ENCODE results near the gene TTLL11.

Gene TTLL11

DNA sequence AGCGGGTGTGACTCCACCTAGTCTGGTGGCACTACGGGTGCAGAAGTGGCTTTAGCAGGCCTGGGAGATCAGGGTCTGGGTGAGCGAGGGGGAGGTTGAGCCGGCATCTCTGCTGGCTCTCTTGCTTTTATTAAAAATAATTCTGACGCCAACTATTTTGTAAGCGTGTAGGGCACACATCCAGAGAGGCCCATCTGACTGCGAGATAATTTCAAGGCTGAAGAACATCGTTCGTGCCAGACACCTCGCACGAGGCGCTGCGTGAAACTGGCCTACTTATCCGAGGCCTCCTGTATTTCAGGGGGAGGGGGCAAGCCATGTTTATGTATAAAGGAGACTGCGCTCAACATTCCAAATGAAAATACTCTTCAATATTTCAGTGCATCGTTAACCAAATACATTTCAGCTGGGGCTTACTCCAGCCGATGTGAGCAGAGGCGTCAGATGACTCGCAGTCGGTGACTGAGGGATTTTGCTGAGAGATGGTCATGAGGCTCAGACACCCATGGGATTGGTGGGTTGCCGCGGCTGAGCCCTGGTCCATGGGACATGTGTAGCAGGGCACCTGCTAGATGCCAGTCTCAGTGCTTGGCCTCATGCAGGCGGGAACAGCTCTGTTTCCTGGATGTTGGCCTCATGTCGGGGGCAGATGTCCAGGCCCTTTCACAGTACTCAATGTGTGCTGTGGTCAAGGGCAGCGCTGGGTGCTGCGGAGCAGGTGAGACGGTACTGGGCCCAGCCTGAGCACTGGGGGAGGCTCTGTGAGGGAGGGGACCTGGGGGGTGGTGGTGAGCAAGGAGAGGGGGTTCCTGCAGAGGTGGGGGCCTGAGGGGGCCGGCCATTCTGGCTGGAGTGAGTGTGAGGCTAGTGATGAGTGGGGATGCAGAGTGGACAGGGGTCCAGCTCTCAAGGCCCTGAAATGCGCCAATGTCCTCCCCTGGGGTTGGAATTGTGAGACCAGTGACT lies 240.2 kb downstream of the TTLL11 start:
- DNase-seq (ENCODE audit: low spot score) = no peak

- DNase-seq (ENCODE audit: low spot score) = no peak
Measured at GRCh38 chr9:121852241-121852640, 240.9 kb downstream of the TTLL11 start.

DNA sequence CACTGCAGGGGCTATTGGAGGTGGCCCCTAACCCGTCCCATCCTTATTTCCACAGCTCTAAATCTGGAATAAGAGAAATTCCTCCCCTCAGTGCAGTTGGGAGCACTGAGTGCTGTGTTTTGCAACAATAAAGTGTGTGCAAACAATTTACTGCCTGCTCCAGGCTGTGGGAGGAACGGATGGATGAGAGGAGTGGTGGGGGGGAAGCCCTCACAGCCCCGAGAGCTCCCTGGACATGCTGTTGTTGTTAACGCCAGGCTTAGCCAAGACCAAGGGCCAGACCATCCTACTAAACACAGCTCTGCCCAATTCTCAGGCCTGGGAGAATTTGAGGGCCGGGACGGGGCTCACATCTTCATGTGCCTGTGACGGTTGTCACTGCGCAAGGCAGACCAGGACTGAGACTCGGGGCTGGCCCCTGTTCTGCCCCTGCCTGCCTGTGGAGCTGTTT lies 241.4 kb downstream of the TTLL11 start:
- DNase-seq (ENCODE audit: low spot score) = no peak

DNA sequence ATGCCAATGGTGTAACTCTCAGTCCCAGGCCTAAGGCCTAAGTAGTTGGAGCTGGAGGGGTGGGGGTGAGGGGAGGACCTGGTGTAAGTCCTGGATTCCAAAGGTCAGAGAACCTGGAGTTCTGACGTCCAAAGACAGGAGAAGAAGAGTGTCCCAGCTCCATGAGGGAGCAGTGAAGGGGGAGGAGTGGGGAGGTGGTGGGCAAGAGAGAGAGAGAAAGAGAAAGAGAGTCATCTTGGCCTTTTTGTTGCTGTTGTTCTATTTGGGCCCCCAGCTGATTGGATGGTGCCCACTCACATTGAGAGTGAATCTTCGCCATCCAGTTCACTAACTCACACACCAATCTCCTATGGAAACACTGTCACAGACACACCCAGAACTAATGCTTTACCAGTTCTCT lies 242.7 kb downstream of the TTLL11 start:
- no peak for DNase-seq (ENCODE audit: low spot score)

- DNase-seq (ENCODE audit: low spot score) = no peak
Measured at GRCh38 chr9:121849554-121849953, 243.6 kb downstream of the TTLL11 start.

DNA sequence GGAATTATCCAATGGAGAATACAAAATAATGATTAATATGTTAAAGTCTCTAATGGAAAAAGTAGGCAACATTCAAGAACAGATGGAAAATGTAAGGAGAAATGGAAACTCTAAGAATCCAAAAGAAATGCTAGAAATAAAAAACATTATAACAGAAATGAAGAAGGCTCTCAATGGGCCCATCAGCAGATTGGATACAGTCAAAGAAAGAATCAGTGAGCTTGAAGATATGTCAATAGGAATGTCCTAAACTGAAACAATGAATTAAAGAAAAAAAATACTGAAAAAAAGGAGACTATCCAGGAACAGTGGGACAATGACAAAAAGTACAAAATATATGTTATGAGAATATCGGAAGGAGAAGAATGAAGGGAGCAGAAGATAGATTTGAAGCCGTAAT lies 248.5 kb downstream of the TTLL11 start:
- no peak for DNase-seq (ENCODE audit: low spot score)

- DNase-seq (ENCODE audit: low spot score) = no peak
Measured at GRCh38 chr9:121844098-121844497, 249.0 kb downstream of the TTLL11 start.

DNA sequence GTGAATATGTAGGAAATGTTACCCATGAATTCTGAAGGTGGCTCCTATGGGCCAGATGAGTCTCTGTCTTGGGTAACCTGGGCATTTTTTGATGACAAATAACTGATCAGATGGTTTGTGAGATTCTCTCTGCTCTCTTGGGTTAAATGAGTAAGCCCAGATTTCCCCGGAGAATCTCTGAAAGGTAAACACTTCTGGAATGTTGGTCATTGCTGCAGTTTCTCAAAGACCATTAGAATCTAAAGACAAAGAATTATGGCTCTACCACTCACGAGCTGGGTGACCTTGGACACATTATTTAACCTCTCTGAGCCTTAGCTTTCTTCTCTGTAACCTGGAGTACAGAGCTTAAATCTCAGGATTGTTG lies 250.5 kb downstream of the TTLL11 start:
- DNase-seq (ENCODE audit: low spot score) = no peak

DNA sequence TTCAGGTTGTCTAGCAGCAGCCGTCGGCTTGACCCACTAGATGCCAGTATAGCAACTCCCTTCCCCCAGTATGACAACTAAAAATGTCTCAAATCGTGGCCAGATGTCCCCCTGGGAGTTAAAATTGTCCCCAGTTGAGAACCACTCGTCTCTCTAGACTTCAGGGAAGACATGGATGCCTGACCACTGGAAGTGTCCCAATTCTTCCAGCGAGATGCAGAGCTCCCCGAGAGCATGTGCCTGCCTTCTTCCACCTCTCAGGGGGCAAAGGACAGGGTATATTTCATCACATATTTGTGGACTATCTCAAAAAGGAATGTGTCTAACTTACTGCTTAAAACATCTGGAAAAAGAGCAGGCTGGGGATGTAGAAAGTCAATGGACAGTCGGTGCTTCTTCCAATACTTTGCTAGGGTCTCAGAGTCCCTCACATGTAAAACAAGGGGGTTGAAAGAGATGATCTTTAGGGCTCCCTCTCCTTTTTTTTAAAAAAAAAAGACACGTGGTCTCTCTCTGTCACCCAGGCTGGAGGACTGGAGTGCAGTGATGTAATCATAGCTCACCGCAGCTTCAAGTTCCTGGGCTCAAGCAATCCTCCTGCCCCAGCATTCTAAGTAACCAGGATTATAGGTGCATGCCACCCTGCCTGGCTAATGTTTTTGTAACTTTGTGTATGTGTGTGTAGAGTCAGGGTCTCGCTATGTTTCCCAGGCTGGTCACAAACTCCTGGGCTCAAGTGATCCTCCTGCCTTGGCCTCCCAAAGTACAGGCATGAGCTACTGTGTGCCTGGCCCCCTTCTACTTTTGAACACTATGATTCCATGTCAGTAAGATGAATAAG lies 251.1 kb downstream of the TTLL11 start:
- DNase-seq (ENCODE audit: low spot score) = no peak

DNA sequence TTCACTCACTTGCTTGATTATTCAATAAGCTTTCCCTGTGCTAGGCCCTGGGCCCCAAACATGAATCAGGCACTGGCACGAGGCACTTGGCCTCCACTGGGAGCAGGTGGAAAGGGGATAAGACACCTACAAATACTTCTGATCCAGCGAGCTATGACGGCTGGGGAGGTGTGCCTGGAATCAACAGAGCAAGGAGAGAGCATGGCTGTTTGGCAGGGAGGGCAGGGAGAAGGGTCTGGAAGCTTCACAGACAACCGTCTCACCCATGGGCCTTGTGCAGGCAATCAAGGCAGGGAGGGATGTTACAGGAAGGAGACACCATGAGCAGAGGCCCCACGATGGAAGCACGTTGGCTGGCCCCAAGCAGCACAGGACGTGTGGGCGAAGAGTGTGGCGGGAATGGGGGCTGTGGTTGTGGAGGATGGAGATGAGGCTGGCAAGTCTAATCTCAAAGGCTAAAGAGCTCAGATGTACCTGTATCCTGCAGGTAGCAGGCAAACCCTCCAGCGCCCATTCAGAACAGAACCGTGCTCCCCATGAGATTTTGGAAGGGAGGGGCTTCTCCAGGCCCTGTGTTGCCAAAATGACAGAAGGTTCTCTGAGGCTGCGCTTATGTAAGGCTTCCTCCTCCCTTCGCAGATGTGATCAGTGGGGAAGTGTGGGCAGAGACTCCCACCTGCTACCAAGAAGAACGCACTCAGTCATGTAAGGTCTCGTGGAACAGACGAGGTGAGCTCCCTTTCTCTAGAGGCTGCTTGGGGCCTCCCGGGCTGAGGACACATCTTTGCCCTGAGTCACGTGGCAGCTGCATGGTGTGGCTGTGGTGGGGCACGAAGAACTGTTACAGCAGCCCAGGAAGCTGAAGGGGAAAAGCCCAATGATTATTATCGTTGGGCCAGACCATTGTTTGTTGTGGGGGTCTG lies 252.0 kb downstream of the TTLL11 start:
- DNase-seq (ENCODE audit: low spot score) = no peak

DNA sequence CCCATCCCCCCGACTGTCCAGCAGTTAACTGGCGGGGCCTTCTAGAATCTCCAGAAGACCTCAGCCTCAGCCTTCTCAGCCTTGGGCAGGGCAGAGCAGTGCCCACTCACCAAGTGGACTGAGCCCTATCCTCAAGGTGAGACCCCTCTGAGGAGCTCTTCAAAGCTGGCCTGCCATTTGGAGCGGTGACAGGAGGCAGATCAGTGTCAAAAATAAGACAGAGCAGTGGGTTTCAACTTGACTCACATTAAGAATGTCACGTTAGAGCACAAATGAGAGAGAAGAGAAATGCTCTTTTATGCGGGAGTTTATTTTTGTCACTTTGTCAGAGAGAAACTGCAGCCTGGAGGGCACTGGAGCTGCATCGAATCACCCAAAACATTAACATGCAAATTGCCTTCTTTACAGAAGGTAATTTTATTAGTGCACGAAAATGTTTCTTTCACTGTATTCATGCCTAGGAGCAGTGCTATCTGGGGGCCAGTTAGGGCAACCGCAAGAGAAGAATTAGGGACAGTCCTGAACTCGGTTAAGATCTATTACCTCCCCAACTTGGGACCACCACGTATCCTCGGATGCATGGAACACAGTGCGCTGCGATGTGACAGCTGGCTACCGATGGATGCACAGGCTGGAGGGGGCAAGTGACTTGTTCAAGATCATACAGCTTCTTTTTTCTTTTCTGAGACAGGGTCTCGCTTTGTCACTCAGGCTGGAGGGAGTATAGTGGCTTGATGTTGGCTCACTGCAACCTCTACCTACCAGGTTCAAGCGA lies 253.2 kb downstream of the TTLL11 start:
- DNase-seq (ENCODE audit: low spot score) = no peak

DNA sequence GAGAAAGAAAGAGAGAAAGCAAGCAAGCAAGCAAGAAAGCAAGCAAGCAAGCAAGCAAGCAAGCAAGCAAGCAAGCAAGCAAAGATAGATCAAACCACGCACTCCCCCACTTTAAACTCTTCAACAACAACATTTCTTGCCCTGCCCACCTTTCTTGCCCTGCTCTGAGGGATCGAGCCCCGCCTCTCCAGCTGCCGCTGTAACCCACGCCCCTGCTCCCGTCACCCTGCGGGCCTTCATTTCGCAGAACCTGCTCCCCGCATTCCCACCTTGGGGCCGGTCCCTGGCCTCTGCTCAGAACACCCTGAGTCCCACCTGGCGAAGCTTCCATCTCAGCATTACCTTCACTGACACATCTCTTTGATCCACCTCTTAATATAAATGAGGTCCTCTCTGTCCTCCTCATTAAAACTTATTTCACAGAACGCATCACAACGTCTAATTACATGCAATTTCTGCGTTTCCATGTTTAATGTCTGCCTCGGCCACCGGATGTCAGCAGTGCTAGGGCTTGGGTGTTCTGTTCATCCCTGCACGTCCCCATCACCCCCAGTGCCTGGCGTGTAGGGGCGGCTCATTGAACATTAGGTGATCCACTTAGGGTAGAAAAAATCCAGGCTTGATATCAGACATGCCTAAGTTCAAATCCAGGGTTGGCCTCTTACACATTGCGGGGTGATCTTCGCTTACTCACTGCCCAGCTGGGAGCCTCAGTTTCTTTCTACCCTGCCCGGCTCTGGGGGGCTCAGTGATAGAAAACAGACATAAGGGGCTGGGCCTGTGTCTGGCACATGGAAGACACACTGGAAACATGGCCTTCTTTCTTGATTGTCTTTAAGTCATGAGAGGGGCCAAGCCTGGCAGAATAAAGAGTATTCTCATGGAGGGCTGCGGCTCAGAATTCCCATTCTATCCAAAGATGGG lies 254.1 kb downstream of the TTLL11 start:
- DNase-seq (ENCODE audit: low spot score) = no peak

DNA sequence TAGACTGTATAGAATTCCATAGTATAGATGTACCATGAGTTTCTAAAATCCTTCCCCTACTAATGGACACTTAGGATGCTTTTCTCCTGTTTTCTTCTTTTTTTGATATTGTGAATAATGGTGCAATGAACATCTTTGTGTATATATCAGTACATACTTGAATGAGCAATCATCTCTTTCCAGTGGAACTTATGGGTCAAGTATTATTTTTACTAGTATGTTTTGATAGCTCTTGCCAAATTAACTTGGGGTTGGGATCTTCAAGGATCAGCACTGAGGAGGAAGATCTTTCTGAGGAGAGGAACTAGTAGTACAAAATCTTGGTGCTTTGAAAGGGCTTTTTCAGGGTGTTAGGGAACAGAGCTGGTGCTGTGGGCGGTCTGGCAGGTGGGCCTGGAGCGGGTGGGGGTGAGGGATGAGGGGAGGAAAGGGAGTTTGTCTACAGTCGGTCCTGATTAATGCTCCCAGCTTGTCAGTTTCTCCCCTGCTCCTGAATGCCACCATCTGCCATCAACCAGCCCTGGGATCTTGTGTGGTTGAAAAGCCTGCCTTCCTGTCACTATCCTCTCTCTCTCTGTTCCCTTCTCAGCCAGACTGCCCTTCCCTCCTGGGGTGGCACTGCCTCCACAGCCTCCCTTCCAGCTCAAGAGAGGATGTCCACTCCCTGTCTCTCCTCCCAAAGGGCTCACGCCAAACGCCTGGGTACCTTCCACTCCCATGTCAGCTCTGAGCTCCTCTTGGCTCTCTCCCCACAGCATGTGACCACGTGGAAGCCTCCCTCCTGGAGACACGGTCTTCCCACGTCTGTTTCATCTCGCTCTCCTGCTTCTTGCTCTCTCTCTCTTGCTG lies 255.8 kb downstream of the TTLL11 start:
- no peak for DNase-seq (ENCODE audit: low spot score)

DNA sequence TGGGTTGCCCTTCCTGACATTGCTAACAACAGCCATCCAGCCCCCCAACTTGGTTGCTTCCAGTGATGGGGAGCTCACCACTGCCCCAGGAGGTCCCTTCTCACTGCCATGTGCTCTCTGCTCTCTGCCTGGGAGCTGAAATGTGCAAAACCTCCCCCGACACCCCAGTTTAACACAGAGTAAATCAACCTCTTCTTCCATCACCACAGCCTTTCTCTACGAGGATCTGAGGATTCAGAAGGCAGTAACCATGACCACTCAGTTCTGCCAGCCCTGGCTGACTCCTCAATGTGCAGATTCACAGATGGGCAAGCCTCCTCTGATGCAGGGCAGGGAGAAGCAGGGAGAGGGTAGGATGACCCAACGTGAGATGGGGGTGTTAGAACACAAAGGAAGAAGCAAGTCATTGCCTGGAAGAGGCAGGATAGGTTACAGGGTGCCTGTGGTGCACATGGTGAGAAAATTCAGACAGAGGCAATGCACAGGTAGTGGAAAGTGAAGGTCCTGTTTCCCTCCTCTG lies 256.7 kb downstream of the TTLL11 start:
- no peak for DNase-seq (ENCODE audit: low spot score)

GRCh38 chr9:121835587-121836365 lies 257.3 kb downstream of the TTLL11 start:
- no peak for DNase-seq (ENCODE audit: low spot score)

DNA sequence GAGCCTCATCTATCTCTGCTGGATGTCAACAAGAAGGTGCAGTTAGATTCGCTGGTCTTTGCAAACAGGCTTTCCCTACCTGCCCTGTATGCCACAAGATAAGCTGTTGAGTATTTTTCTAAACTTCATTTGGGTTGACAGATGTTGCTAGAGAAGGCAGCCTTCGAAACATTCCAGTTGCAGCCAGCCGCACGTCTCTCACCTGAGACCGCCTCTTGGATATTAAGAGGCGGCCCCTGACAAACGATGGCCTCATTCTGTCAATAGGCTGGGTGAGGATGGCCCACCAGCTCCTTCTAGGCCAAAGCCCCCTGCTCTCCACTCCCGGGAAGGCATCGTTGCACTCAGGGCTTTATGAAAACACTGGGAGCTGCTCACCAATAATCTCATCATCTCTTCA lies 260.0 kb downstream of the TTLL11 start:
- DNase-seq (ENCODE audit: low spot score) = no peak

- DNase-seq (ENCODE audit: low spot score) = no peak
Measured at GRCh38 chr9:121831869-121832268, 261.2 kb downstream of the TTLL11 start.

Measured in HuH-7.5 (cell line).